Liver (tissue), 9 donors: ENCODE data around the gene CABLES1. TPM values are rescaled to one million over a fixed set of nuclear protein-coding genes. Genes with fewer than 3 reads are reported as not detected.
"Not testable (repeated sequence)": the region's sequence is repeated elsewhere in the genome, so short reads cannot be mapped to it uniquely, and the experiment has no call there.

Experiments
- DNase-seq: peaks from one replicate; pipeline ENCODE4 v3.0.0-alpha.2; 2017; ENCODE audit warnings: low spot score
- H3K27ac ChIP-seq, 2 donors: one replicate each; pipeline ENCODE4 v1.7.0; 2013; ENCODE audit warnings: inconsistent platforms in 2 of 2, low read length in 2 of 2, control low read depth in 1 of 2, low read depth in 1 of 2, mild to moderate bottlenecking in 1 of 2
- H3K27me3 ChIP-seq, 4 donors: one replicate each; pipeline versions ENCODE4 v1.6.1 to v1.7.0; 2013; ENCODE audit warnings: low read length in 3 of 4, inconsistent platforms in 1 of 4, mild to moderate bottlenecking in 1 of 4, moderate library complexity in 1 of 4; ENCODE audit not compliant: control insufficient read depth in 4 of 4, insufficient read depth in 4 of 4
- H3K36me3 ChIP-seq, 4 donors: one replicate each; pipeline versions ENCODE4 v1.6.1 to v1.7.0; 2013; ENCODE audit warnings: low read length in 3 of 4, mild to moderate bottlenecking in 3 of 4, low read depth in 1 of 4, moderate library complexity in 1 of 4; ENCODE audit not compliant: control insufficient read depth in 4 of 4, insufficient read depth in 3 of 4
- H3K4me1 ChIP-seq, 4 donors: one replicate each; pipeline versions ENCODE4 v1.6.1 to v1.7.0; 2013; ENCODE audit warnings: low read length in 3 of 4, mild to moderate bottlenecking in 3 of 4, moderate library complexity in 1 of 4; ENCODE audit not compliant: control insufficient read depth in 4 of 4, insufficient read depth in 4 of 4
- H3K4me3 ChIP-seq, 3 donors: one replicate each; pipeline versions ENCODE4 v1.6.1 to v1.7.0; 2013; ENCODE audit warnings: low read length in 3 of 3, control low read depth in 1 of 3, low read depth in 1 of 3, mild to moderate bottlenecking in 1 of 3
- H3K9ac ChIP-seq, 2 donors: one replicate each; pipeline ENCODE4 v1.7.0; 2013; ENCODE audit warnings: low read length in 2 of 2, mild to moderate bottlenecking in 2 of 2, moderate library complexity in 2 of 2, control low read depth in 1 of 2, low read depth in 1 of 2
- H3K9me3 ChIP-seq, 4 donors: one replicate each; pipeline versions ENCODE4 v1.6.1 to v1.7.0; 2013; ENCODE audit warnings: low read length in 3 of 4; ENCODE audit not compliant: control insufficient read depth in 4 of 4
- FOXA1 ChIP-seq: IDR thresholded peaks from 2 replicates; pipeline ENCODE4 v1.6.1; 2016; ENCODE audit warnings: antibody characterized with exemption
- FOXA2 ChIP-seq: IDR thresholded peaks from 2 replicates; pipeline ENCODE4 v1.6.1; 2016; ENCODE audit warnings: antibody characterized with exemption
- GABPA ChIP-seq, 2 donors: IDR thresholded peaks in 1 of 2; conservative IDR thresholded peaks in 1 of 2; 2 replicates each; pipeline ENCODE4 v1.6.1; 2016; ENCODE audit warnings: antibody characterized with exemption in 2 of 2, mild to moderate bottlenecking in 1 of 2, moderate library complexity in 1 of 2
- HNF4A ChIP-seq, 2 donors: conservative IDR thresholded peaks; 2 replicates each; pipeline ENCODE4 v1.6.1; 2016; ENCODE audit warnings: antibody characterized with exemption in 2 of 2, mild to moderate bottlenecking in 2 of 2
- HNF4G ChIP-seq: IDR thresholded peaks from 2 replicates; pipeline ENCODE4 v1.6.1; 2016; ENCODE audit warnings: antibody characterized with exemption
- JUND ChIP-seq, 2 donors: IDR thresholded peaks; 2 replicates each; pipeline ENCODE4 v1.6.1; 2016; ENCODE audit warnings: antibody characterized with exemption in 2 of 2
- NR2F2 ChIP-seq: IDR thresholded peaks from 2 replicates; pipeline ENCODE4 v1.6.1; 2016; ENCODE audit warnings: antibody characterized with exemption
- RAD21 ChIP-seq, 2 donors: IDR thresholded peaks; 2 replicates each; pipeline ENCODE4 v1.6.1; 2016; ENCODE audit warnings: antibody characterized with exemption in 2 of 2, mild to moderate bottlenecking in 2 of 2
- RXRA ChIP-seq, 2 donors: IDR thresholded peaks; 2 replicates each; pipeline ENCODE4 v1.6.1; 2017 to 2018; ENCODE audit warnings: antibody characterized with exemption in 2 of 2, mild to moderate bottlenecking in 1 of 2
- SP1 ChIP-seq: IDR thresholded peaks from 2 replicates; pipeline ENCODE4 v1.6.1; 2018; ENCODE audit warnings: antibody characterized with exemption, mild to moderate bottlenecking
- TAF1 ChIP-seq: conservative IDR thresholded peaks from 2 replicates; pipeline ENCODE4 v1.6.1; 2016; ENCODE audit warnings: antibody characterized with exemption, mild to moderate bottlenecking
- YY1 ChIP-seq: IDR thresholded peaks from 2 replicates; pipeline ENCODE4 v1.6.1; 2016; ENCODE audit warnings: antibody characterized with exemption, mild to moderate bottlenecking
- WGBS: extraction: QIAGEN DNeasy Blood & Tissue Kit; methylation state at CpG from one replicate; pipeline ENCODE4 v1.1.7; 2013; 5-methylcytosine and 5-hydroxymethylcytosine counted together
- polyA plus RNA-seq, 2 donors: library from polyadenylated mRNA; stranded (reverse) in 1 of 2; unstranded in 1 of 2; fragments of 200-250 nt in 1 of 2; fragments of >200 nt in 1 of 2; fragmentation: Nextera tagmentation in 1 of 2; extraction: Ambion mirVana in 1 of 2; gene quantifications; one replicate each; pipeline versions ENCODE4 v1.2.1 to v1.2.3, GENCODE V29; 2013 to 2015
- total RNA-seq, 2 donors: library from RNA; depleted of rRNA; stranded (reverse); fragments of >200 nt; gene quantifications; one replicate each; pipeline ENCODE4 v1.2.3, GENCODE V29; 2014
- TF ChIP-seq, protein P1 (sequence below): fragments of 150-350 bp; IDR thresholded peaks from 2 replicates; pipeline ENCODE4 v1.5.1; 2017; ENCODE audit warnings: improper control_type of control experiment, low read depth, low read length; ENCODE audit not compliant: missing input control
- TF ChIP-seq, protein P2 (sequence below): IDR thresholded peaks from 2 replicates; pipeline ENCODE4 v1.6.1; 2016; ENCODE audit warnings: antibody characterized with exemption, mild to moderate bottlenecking
- TF ChIP-seq, protein P3 (sequence below): IDR thresholded peaks from 2 replicates; pipeline ENCODE4 v1.6.1; 2016; ENCODE audit warnings: antibody characterized with exemption
- TF ChIP-seq, protein P4 (sequence below): IDR thresholded peaks from 2 replicates; pipeline ENCODE4 v1.6.1; 2016; ENCODE audit warnings: antibody characterized with exemption
- TF ChIP-seq, protein P5 (sequence below): IDR thresholded peaks from 2 replicates; pipeline ENCODE4 v1.6.1; 2016; ENCODE audit warnings: antibody characterized with exemption
- donor health status: healthy.
- donor health status: healthy.
- donor health status: healthy.
- donor health status: healthy.
- donor health status: healthy.

CABLES1 gene
- total and polyA plus RNA-seq, 4 donors: 3.3 to 8.9 (median 4.5) TPM

DNA sequence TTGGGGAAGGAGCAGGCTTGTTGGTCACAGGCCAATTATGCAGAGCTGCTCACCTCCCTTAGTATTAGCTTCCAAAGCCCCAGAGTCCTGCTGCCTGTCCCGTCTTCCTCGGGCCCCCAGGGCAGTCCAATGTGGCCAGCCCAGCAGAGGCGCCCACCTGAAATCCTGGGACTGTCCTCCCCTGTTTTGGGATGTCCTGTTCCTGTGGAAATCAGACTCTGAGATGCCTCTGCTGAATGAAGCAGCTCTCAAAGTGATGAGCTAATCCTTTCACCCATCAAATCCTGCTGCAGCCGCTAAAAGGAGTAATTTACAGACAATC lies 105.3 kb downstream of the CABLES1 start:
- no peak for TF ChIP-seq RAD21 (IDR thresholded peaks at IDR 0.05)
- no peak for TF ChIP-seq FOXA2
- TF ChIP-seq HNF4A (conservative IDR thresholded peaks at IDR 0.05): no peak
- no peak overlapping the region for H3K27ac ChIP-seq
- WGBS: 94% methylated on average over 4 of the region's 4 CpGs
- no peak for DNase-seq
- H3K27me3 ChIP-seq: no peaks in the 10 kb centered on the region
- no peak overlapping the region for H3K9ac ChIP-seq
- no peaks in the 10 kb centered on the region for H3K36me3 ChIP-seq
- H3K9me3 ChIP-seq: no peaks in the 10 kb centered on the region
- no peak overlapping the region for H3K4me3 ChIP-seq
- peaks cover 5 to 37% (median 26%) of the 10 kb centered on the region in 4 donors for H3K4me1 ChIP-seq

DNA sequence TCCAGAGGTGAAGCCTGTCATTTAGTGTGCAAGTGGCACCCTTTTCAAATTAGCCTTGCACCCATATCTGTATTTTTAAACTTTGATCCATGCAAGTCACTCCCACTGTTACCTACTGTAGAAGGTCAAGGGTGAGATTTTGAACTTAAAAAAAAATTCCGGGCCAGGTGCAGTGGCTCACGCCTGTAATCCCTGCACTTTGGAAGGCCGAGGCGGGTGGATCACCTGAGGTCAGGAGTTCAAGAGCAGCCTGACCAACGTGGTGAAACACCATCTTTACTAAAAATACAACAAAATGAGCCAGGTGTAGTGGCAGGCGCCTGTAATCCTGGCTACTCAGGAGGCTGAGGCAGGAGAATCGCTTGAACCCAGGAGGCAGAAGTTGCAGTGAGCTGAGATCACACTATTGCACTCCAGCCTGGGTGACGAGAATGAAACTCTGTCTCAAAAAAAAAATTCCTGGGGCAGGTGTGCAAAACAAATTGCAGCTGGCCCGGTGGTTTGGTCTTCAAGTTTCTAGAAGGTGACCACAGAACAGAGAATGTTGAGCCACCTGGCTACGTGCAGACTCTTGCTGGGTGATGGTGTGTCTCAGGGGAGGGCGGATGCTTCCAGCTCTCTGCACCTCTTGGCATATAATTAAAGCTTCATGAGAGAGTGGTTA lies 106.7 kb downstream of the CABLES1 start:
- not testable (repeated sequence) for DNase-seq, H3K36me3 ChIP-seq, H3K27ac ChIP-seq, H3K9ac ChIP-seq, H3K4me3 ChIP-seq, H3K9me3 ChIP-seq, H3K27me3 ChIP-seq
- TF ChIP-seq NR2F2 (peak; percentile 68), SP1 (peak; percentile 45), RXRA (IDR thresholded peaks at IDR 0.05) (peak; percentile 75 to 85), JUND (IDR thresholded peaks at IDR 0.05) (peak in 1 of 2 donors; percentile 33), HNF4A (conservative IDR thresholded peaks at IDR 0.05) (peak; percentile 77 to 88), RAD21 (IDR thresholded peaks at IDR 0.05) (peak in 1 of 2 donors; percentile 8)
- 57% methylated on average over 11 of the region's 11 CpGs for WGBS
- peaks cover 4 to 30% (median 20%) of the 10 kb centered on the region in 4 donors for H3K4me1 ChIP-seq

DNA sequence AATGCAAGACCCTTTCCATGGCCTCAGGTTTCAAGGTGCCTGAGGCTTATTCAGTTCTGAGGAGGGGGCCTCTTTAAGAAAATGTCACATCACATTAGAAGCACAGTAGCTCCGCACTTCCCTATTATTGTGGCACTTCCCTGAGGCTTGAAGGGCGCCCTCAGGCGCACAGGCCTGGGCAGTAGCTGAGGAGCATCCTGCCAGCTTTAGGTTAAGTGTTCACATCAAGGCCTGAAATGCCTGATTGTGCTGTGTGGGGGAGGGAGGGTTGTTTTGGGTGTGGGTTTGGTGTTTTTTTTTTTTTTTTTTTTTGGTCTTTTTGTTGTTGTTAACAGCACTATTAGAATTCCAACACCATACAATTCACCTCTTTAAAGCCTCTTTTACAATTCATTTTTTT lies 107.9 kb downstream of the CABLES1 start:
- no peak overlapping the region for H3K9ac ChIP-seq
- H3K27ac ChIP-seq: no peak overlapping the region
- peaks cover 0 to 18% (median 12%) of the 10 kb centered on the region in 4 donors for H3K4me1 ChIP-seq
- H3K27me3 ChIP-seq: no peaks in the 10 kb centered on the region
- TF ChIP-seq GABPA (IDR thresholded peaks at IDR 0.05 in 1 of 2, conservative IDR thresholded peaks at IDR 0.05 in 1 of 2) (no peak), TAF1 (no peak), SP1 (no peak), HNF4A (conservative IDR thresholded peaks at IDR 0.05) (no peak), YY1 (no peak), HNF4G (no peak), FOXA1 (no peak), JUND (IDR thresholded peaks at IDR 0.05) (no peak), NR2F2 (no peak), RAD21 (IDR thresholded peaks at IDR 0.05) (no peak), RXRA (IDR thresholded peaks at IDR 0.05) (no peak), FOXA2 (no peak)
- TF ChIP-seq, protein P1, sequence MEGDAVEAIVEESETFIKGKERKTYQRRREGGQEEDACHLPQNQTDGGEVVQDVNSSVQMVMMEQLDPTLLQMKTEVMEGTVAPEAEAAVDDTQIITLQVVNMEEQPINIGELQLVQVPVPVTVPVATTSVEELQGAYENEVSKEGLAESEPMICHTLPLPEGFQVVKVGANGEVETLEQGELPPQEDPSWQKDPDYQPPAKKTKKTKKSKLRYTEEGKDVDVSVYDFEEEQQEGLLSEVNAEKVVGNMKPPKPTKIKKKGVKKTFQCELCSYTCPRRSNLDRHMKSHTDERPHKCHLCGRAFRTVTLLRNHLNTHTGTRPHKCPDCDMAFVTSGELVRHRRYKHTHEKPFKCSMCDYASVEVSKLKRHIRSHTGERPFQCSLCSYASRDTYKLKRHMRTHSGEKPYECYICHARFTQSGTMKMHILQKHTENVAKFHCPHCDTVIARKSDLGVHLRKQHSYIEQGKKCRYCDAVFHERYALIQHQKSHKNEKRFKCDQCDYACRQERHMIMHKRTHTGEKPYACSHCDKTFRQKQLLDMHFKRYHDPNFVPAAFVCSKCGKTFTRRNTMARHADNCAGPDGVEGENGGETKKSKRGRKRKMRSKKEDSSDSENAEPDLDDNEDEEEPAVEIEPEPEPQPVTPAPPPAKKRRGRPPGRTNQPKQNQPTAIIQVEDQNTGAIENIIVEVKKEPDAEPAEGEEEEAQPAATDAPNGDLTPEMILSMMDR: no peak
- TF ChIP-seq, protein P2, sequence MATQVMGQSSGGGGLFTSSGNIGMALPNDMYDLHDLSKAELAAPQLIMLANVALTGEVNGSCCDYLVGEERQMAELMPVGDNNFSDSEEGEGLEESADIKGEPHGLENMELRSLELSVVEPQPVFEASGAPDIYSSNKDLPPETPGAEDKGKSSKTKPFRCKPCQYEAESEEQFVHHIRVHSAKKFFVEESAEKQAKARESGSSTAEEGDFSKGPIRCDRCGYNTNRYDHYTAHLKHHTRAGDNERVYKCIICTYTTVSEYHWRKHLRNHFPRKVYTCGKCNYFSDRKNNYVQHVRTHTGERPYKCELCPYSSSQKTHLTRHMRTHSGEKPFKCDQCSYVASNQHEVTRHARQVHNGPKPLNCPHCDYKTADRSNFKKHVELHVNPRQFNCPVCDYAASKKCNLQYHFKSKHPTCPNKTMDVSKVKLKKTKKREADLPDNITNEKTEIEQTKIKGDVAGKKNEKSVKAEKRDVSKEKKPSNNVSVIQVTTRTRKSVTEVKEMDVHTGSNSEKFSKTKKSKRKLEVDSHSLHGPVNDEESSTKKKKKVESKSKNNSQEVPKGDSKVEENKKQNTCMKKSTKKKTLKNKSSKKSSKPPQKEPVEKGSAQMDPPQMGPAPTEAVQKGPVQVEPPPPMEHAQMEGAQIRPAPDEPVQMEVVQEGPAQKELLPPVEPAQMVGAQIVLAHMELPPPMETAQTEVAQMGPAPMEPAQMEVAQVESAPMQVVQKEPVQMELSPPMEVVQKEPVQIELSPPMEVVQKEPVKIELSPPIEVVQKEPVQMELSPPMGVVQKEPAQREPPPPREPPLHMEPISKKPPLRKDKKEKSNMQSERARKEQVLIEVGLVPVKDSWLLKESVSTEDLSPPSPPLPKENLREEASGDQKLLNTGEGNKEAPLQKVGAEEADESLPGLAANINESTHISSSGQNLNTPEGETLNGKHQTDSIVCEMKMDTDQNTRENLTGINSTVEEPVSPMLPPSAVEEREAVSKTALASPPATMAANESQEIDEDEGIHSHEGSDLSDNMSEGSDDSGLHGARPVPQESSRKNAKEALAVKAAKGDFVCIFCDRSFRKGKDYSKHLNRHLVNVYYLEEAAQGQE: no peak
- TF ChIP-seq, protein P3, sequence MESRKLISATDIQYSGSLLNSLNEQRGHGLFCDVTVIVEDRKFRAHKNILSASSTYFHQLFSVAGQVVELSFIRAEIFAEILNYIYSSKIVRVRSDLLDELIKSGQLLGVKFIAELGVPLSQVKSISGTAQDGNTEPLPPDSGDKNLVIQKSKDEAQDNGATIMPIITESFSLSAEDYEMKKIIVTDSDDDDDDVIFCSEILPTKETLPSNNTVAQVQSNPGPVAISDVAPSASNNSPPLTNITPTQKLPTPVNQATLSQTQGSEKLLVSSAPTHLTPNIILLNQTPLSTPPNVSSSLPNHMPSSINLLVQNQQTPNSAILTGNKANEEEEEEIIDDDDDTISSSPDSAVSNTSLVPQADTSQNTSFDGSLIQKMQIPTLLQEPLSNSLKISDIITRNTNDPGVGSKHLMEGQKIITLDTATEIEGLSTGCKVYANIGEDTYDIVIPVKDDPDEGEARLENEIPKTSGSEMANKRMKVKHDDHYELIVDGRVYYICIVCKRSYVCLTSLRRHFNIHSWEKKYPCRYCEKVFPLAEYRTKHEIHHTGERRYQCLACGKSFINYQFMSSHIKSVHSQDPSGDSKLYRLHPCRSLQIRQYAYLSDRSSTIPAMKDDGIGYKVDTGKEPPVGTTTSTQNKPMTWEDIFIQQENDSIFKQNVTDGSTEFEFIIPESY: no peak
- TF ChIP-seq, protein P4, sequence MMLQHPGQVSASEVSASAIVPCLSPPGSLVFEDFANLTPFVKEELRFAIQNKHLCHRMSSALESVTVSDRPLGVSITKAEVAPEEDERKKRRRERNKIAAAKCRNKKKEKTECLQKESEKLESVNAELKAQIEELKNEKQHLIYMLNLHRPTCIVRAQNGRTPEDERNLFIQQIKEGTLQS: no peak
- TF ChIP-seq, protein P5, sequence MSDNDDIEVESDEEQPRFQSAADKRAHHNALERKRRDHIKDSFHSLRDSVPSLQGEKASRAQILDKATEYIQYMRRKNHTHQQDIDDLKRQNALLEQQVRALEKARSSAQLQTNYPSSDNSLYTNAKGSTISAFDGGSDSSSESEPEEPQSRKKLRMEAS: no peak
- H3K9me3 ChIP-seq: no peaks in the 10 kb centered on the region
- 96% methylated on average over 3 of the region's 3 CpGs for WGBS
- DNase-seq: no peak
- peaks cover 0 to 2% (median 0%) of the 10 kb centered on the region in 4 donors for H3K36me3 ChIP-seq
- no peak overlapping the region for H3K4me3 ChIP-seq
